ENCODE results near the gene ZNF613.
A peak's percentile ranks its signal among the peaks of the same experiment; 100 is the strongest.
"Not testable (repeated sequence)": the region's sequence is repeated elsewhere in the genome, so short reads cannot be mapped to it uniquely, and the experiment has no call there.

Gene ZNF613

DNA sequence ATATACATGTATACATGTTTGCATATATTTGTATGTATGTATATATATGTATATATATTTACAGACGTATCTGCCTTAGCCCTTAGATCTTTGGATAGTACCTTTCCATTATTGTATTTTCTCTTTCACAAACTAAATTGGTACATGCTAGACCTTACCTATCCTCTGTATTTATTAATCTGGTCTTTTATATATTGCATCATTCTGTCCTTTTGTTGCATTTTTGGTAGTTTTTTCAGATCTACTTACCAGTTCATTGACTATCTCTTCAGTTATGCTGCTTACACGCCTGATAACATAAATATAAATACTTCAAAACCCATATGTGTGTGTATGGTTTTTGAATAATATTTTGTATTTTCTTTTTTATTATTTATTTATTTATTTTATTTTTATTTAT, 11.7 kb downstream of the ZNF613 start:
- DNase-seq (ENCODE audit: extremely low read depth in 1 of 2, low read depth in 1 of 2): no peak

- no peak for DNase-seq (ENCODE audit: extremely low read depth in 1 of 2, low read depth in 1 of 2)
Measured at GRCh38 chr19:51944798-51945552, 17.7 kb downstream of the ZNF613 start.

- no peak for DNase-seq (ENCODE audit: extremely low read depth in 1 of 2, low read depth in 1 of 2)
Measured at GRCh38 chr19:51946602-51947001, 19.3 kb downstream of the ZNF613 start.

DNA sequence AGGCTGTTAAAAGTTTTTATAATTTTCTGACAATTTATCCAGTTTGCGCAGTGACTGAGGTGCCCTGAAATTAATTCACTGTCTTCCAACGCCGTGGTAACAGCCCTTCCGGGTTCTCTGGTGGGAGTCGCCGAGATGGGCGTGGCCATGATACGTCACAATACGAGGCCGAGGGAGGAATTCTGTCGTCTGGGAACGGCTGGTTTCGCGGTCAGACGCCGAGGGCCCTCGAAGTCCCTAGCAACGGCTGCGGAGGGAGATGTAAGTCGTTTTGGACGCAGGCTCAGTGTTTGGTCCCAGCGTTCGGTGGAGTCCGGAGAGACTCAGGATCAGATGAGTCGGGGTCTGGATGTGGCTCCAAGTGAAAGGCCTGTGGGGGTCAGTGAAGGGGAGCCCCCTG, 21.7 kb downstream of the ZNF613 start:
- no peak for DNase-seq (ENCODE audit: extremely low read depth in 1 of 2, low read depth in 1 of 2)

- DNase-seq (ENCODE audit: extremely low read depth in 1 of 2, low read depth in 1 of 2): not testable (repeated sequence)
Measured at GRCh38 chr19:51957846-51958245, 30.6 kb downstream of the ZNF613 start.

DNA sequence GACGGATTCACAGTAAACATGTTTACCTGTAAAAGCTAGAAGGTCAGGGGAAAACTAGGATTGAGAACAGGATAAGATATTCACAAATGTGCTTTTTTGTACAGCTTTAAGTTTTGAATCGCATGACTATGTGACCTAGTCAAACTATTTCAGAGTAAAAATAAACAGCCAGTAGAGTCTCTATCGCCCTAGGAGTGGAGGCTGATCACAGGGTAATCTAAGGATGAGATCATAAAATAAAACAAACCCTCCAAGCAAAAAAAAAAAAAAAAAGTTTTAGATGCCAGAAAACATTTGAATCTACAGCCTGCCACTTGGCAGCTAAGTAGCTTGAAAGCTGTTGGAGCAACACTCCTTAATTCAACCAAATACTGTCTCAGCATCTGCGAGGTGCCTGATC, 32.5 kb downstream of the ZNF613 start:
- no peak for DNase-seq (ENCODE audit: extremely low read depth in 1 of 2, low read depth in 1 of 2)

DNA sequence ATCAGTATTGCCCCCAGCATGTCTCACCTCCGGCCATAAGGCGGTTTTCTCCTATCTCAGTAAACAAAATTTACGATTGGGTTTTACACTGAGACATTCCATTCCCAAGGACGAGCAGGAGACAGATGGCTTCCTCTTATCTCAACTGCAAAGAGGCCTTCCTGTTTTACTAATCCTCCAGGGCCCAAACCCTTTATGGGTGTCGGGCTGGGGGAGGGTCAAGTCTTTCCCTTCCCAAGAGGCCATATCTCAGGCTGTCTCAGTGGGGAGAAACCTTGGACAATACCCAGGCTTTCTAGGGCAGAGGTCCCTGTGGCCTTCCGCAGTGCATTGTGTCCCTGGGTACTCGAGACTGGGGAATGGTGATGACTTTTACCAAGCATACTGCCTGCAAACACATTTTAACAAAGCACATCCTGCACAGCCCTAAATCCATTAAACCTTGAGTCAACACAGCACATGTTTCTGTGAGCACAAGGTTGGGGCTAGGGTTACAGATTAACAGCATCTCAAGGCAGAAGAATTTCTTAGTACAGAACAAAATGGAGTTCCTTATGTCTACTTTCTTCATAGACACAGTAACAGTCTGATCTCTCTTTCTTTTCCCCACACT, 33.5 kb downstream of the ZNF613 start:
- DNase-seq (ENCODE audit: extremely low read depth in 1 of 2, low read depth in 1 of 2): not testable (repeated sequence)

GRCh38 chr19:51965583-51965982, 38.3 kb downstream of the ZNF613 start:
- DNase-seq (ENCODE audit: extremely low read depth in 1 of 2, low read depth in 1 of 2): no peak

DNA sequence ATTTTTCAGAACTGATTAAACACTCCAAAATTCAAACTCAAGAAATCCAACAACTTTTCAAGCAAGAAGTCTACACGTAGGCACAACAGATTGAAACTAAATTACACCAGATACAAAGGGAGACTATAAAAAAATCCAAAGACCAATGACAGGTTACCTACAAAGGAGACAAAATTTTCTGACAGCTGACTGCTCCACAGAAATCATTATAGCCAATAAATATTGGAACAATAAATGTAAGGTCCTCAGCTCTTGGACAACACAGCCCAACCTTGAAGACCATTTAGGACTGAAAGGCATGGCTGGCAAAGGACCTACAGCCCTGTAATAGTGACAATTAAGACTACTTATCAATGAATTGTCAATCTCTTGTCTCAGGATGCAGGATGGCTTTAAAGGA, 43.4 kb downstream of the ZNF613 start:
- DNase-seq (ENCODE audit: extremely low read depth in 1 of 2, low read depth in 1 of 2): no peak

DNA sequence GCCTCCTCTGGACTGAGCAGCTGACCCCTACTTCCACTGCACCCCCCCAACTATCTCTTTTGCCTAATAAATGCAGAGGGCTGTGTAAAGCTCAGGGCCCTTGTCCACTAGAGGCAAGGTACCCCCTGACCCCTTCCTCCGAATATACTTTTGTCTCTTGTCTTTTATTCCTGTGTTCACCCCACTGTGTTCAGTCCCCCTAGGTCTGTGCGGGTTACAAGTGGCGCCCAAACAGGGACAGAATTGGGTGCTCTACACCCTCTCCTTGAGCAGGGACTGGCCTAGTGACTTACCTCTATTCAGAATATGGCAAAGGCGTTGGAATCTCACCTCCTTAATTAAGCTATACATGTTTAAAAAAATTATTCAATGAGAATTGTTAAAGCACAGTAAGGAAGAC, 44.4 kb downstream of the ZNF613 start:
- no peak for DNase-seq (ENCODE audit: extremely low read depth in 1 of 2, low read depth in 1 of 2)

- DNase-seq (ENCODE audit: extremely low read depth in 1 of 2, low read depth in 1 of 2): not testable (repeated sequence)
Measured at GRCh38 chr19:51975787-51976186, 48.5 kb downstream of the ZNF613 start.

DNA sequence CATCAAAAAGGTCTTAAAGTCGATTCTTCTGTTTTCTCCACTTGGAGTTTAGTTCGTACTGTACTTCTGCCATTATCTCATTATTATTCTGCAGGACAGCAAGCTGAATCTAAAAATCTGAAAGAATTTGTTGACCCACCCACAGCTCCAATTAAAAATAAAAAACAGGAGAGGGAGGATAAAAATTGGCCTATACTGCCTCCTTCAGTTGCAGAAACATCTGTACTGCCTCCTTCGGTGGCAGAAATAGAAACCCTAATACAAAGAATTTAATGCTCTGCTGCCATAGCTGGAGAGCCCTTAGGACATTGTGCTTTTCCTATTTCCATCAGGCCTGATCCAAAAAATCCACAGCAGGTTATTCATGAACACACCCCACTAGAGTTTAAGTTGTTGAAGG, 49.6 kb downstream of the ZNF613 start:
- no peak for DNase-seq (ENCODE audit: extremely low read depth in 1 of 2, low read depth in 1 of 2)

DNA sequence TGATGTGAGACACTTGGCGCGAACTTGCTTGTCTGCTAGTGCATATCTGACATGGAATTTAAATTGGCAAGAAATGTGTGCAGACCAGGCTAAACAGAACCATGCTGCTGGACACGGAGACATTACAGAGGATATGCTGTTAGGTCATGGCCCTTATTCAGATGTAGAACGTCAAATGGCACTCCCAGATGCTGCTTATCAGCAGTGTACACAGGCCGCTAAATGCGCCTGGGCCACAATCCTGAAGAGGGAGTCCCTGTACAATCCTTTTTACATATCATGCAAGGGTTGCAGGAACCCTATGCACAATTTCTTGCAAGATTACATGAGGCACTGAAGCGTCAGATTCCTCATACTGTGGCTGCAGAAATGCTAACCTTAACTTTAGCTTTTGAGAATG, 50.1 kb downstream of the ZNF613 start:
- no peak for DNase-seq (ENCODE audit: extremely low read depth in 1 of 2, low read depth in 1 of 2)

GRCh38 chr19:51978882-51979281, 51.6 kb downstream of the ZNF613 start:
- DNase-seq (ENCODE audit: extremely low read depth in 1 of 2, low read depth in 1 of 2): no peak

- no peak for DNase-seq (ENCODE audit: extremely low read depth in 1 of 2, low read depth in 1 of 2)
Measured at GRCh38 chr19:51980116-51980736, 53.0 kb downstream of the ZNF613 start.

DNA sequence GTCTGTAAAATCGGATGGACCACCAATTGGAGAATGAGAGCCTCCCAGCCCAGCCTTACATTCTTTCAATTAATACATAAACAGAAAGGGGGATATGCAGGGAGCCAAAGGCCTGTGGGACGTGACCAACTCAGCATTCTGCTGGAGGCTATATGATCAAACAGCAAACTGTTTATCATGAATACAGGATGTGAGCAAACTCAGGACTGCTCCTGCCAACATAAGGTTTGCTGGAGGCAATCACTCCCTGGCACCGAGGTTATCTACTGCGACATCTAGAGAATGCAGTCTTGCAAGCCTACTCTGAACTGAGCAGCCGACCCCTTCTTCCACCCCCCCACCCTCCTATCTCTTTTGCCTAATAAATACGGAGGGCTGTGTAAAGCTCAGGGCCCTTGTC, 53.7 kb downstream of the ZNF613 start:
- DNase-seq (ENCODE audit: extremely low read depth in 1 of 2, low read depth in 1 of 2): not testable (repeated sequence)

DNA sequence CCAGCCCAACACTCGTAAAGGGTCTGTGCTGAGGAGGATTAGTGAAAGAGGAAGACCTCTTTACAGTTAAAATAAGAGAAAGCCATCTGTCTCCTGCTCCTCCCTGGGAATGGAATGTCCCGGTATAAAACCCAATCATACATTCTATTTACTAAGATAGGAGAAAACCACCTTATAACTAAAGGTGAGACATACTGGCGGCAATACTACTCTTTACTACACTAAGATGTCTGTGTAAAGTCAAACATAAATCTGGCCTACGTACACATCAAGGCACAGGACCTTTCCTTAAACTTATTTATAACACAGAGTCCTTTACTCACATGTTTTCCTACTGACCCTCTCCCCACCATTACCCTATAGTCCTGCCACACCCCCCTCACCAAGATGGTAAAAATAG, 56.1 kb downstream of the ZNF613 start:
- no peak for DNase-seq (ENCODE audit: extremely low read depth in 1 of 2, low read depth in 1 of 2)

GRCh38 chr19:51986309-51987291, 59.3 kb downstream of the ZNF613 start, which contains the start of gene ZNF350:
Gene ZNF350, minus strand, starts transcription at chr19:51986840. Its CDS starts 12,480 bp downstream, at chr19:51974360.
- DNase-seq (ENCODE audit: extremely low read depth in 1 of 2, low read depth in 1 of 2): peak; percentile 71 to 76

- DNase-seq (ENCODE audit: extremely low read depth in 1 of 2, low read depth in 1 of 2): no peak
Measured at GRCh38 chr19:51993422-51993821, 66.2 kb downstream of the ZNF613 start.

DNA sequence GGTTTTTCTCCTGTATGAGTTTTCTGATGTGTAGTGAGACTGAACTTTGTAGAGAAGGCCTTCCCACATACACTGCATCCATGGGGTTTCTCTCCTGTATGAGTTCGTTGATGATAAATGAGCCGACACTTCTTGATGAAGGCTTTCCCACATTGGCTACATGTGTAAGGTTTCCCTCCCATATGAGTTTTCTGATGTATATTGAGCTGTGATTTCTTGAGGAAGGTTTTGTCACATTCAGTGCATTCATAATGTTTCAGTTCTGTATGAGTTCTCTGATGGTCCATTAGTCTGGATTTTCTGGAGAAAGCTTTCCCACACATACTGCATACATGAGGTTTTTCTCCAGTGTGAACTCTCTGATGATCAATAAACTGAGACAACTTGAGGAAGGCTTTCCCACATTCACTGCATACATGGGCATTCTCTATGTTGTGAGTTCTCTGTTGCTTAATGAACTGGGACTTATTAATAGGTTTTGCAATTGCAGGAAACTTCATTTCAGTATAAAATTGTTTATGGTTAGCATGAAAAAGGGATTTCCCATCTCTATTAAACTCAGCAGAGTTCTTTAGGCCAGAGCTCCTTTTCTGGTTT, 66.9 kb downstream of the ZNF613 start:
- DNase-seq (ENCODE audit: extremely low read depth in 1 of 2, low read depth in 1 of 2): no peak
